ENCODE measurements around the gene CYP19A1.

CYP19A1 gene

GRCh38 chr15:51331141-51331540 lies 7.3 kb downstream of the CYP19A1 start:
- no peak overlapping the region for H3K4me3 Mint-ChIP-seq
- H3K36me3 Mint-ChIP-seq (ENCODE audit: low read depth), result no peaks in the 10 kb centered on the region
- no peaks in the 10 kb centered on the region for H3K9me3 Mint-ChIP-seq
- no peak for TF ChIP-seq CTCF (IDR thresholded peaks at IDR 0.05; ENCODE audit: unreplicated experiment in 3 of 3)
- H3K27ac Mint-ChIP-seq, result no peak overlapping the region
- H3K4me1 Mint-ChIP-seq, result peaks cover 6% of the 10 kb centered on the region
- no peaks in the 10 kb centered on the region for H3K27me3 Mint-ChIP-seq (ENCODE audit: low read depth)

- Mint-ChIP-seq H3K9me3 (no peaks in the 10 kb centered on the region), H3K4me3 (no peak overlapping the region), H3K4me1 (no peaks in the 10 kb centered on the region), H3K27me3 (ENCODE audit: low read depth) (no peaks in the 10 kb centered on the region), H3K27ac (no peak overlapping the region), H3K36me3 (ENCODE audit: low read depth) (no peaks in the 10 kb centered on the region)
- TF ChIP-seq CTCF (IDR thresholded peaks at IDR 0.05; ENCODE audit: unreplicated experiment in 3 of 3), result no peak
Observed at GRCh38 chr15:51328926-51329325, 9.5 kb downstream of the CYP19A1 start.

DNA sequence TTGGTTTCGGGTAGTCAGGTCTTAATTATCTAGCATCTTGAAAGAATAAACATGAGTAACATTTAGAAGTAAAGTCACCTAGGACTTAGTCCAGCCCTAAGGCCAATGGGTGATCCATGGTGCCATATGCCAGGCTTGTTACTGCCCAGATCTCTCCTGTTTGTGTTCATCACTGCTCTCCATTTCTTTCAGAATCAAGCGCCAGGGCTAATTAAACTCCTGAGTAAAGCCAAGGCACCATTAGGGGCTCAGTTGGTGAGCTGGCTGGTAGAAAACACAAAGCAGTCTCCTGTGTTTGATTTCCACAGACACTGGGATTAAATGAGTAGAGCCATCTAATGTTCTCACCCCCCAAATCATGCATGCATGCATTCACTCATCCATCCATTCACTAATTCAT lies 11.3 kb downstream of the CYP19A1 start:
- Mint-ChIP-seq H3K4me3 (no peak overlapping the region), H3K27ac (no peak overlapping the region), H3K4me1 (peaks cover 8% of the 10 kb centered on the region), H3K36me3 (ENCODE audit: low read depth) (no peaks in the 10 kb centered on the region), H3K27me3 (ENCODE audit: low read depth) (no peaks in the 10 kb centered on the region), H3K9me3 (no peaks in the 10 kb centered on the region)
- no peak for TF ChIP-seq CTCF (IDR thresholded peaks at IDR 0.05; ENCODE audit: unreplicated experiment in 3 of 3)

DNA sequence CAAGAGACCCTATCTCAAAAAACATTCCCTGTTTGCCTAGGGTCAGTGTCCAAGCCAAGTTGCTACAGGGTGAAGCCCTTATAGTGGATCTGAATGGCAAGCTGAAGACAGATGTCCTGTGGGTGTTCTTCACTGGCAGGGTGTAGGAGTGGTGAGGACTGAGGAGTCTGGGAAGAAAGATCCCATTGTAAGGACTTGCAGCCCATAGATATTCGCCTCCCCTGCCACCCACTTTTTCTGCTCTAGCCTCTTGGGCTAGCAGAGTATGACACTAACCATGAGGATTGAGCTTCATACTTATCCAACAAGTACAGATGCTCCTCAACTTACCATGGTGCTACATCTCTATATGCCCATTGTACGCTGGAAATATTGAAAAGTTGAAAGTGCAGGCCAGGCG lies 13.2 kb downstream of the CYP19A1 start:
- TF ChIP-seq CTCF (IDR thresholded peaks at IDR 0.05; ENCODE audit: unreplicated experiment in 3 of 3), result no peak
- Mint-ChIP-seq H3K9me3 (no peaks in the 10 kb centered on the region), H3K27me3 (ENCODE audit: low read depth) (no peaks in the 10 kb centered on the region), H3K27ac (no peak overlapping the region), H3K36me3 (ENCODE audit: low read depth) (no peaks in the 10 kb centered on the region), H3K4me3 (no peak overlapping the region), H3K4me1 (peaks cover 8% of the 10 kb centered on the region)

GRCh38 chr15:51323749-51324148 lies 14.6 kb downstream of the CYP19A1 start:
- no peak overlapping the region for H3K27ac Mint-ChIP-seq
- no peaks in the 10 kb centered on the region for H3K36me3 Mint-ChIP-seq (ENCODE audit: low read depth)
- no peaks in the 10 kb centered on the region for H3K27me3 Mint-ChIP-seq (ENCODE audit: low read depth)
- H3K9me3 Mint-ChIP-seq, result no peaks in the 10 kb centered on the region
- TF ChIP-seq CTCF (IDR thresholded peaks at IDR 0.05; ENCODE audit: unreplicated experiment in 3 of 3), result no peak
- peaks cover 8% of the 10 kb centered on the region for H3K4me1 Mint-ChIP-seq
- H3K4me3 Mint-ChIP-seq, result no peak overlapping the region

DNA sequence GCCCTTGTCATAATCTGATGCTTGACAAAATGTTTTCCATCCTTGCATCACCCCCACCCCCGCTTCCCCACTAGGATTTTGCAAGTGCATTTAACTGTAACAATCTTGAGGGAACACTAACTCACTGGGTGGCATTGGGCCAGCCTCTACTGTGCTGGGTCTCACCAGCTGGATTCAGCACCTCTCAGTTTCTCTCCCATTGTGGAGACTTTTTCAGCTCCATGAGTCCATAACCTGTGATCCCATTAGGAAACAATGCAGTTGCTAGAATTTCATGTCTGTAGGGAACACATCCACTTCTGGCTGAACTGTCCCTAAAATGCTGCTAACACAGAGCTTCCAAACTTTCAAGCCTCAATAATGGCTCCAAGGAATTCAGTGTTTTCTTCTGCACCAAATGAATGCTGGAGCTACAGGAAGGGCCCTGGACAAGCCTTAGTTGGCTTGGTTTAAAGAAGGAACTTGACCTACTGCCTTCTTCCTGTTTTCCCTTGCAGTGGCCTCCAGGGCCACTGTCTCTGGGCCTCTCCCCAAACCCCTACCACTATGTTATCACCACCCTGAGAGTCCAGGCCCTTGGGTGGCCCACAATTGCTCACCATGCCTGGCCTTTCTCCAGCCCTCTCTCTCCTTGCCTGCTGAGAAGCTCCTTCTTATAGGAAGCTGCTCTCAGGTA lies 15.6 kb downstream of the CYP19A1 start:
- Mint-ChIP-seq H3K4me3 (no peak overlapping the region), H3K4me1 (peaks cover 8% of the 10 kb centered on the region), H3K9me3 (no peaks in the 10 kb centered on the region), H3K36me3 (ENCODE audit: low read depth) (no peaks in the 10 kb centered on the region), H3K27ac (no peak overlapping the region), H3K27me3 (ENCODE audit: low read depth) (no peaks in the 10 kb centered on the region)
- no peak for TF ChIP-seq CTCF (IDR thresholded peaks at IDR 0.05; ENCODE audit: unreplicated experiment in 3 of 3)
